Transverse colon (tissue), 4 donors: ENCODE measurements around the gene ZNF343. TPM values are rescaled to one million over a fixed set of nuclear protein-coding genes. Genes with fewer than 3 reads are reported as not detected.

ENCODE experiments used
- DNase-seq: peaks from one replicate; pipeline ENCODE4 v3.0.0-alpha.2; 2019
- H3K27ac ChIP-seq, 4 donors: fragments of 200-600 bp; sonication (generic); 2 replicates each; pipeline ENCODE4 v1.5.1; 2016 to 2018; ENCODE audit warnings: inconsistent platforms in 4 of 4
- H3K27me3 ChIP-seq: fragments of 200-600 bp; sonication (generic); 2 replicates; pipeline ENCODE4 v1.5.1; 2017; ENCODE audit warnings: inconsistent platforms
- H3K36me3 ChIP-seq, 4 donors: fragments of 200-600 bp; sonication (generic); 2 replicates each; pipeline ENCODE4 v1.5.1; 2017 to 2019; ENCODE audit warnings: inconsistent platforms in 4 of 4
- H3K4me1 ChIP-seq, 4 donors: fragments of 200-600 bp; sonication (generic); 2 replicates each; pipeline ENCODE4 v1.5.1; 2017 to 2020; ENCODE audit warnings: inconsistent platforms in 4 of 4
- H3K4me3 ChIP-seq, 4 donors: fragments of 200-600 bp; sonication (generic); 1 replicate in 1 of 4; 2 replicates in 3 of 4; pipeline versions ENCODE4 v1.5.1 to v1.6.1; 2017 to 2019; ENCODE audit warnings: inconsistent platforms in 4 of 4
- H3K9me3 ChIP-seq, 2 donors: fragments of 200-600 bp; sonication (generic); 2 replicates each; pipeline ENCODE4 v1.5.1; 2017 to 2019; ENCODE audit warnings: inconsistent platforms in 2 of 2
- CTCF ChIP-seq, 5 experiments: fragments of 200-600 bp in 3 of 5; fragments of 450-650 bp in 2 of 5; sonication (generic) in 3 of 5; IDR thresholded peaks; 1 replicate in 2 of 5; 2 replicates in 3 of 5; pipeline ENCODE4 v1.5.1; 2016 to 2017; ENCODE audit warnings: antibody characterized with exemption in 5 of 5, inconsistent platforms in 3 of 5, mild to moderate bottlenecking in 2 of 5, moderate library complexity in 1 of 5
- EP300 ChIP-seq: sonication (generic); formaldehyde crosslinking; IDR thresholded peaks from one replicate; pipeline ENCODE4 v1.6.1; 2017; ENCODE audit warnings: antibody characterized with exemption, low read depth
- POLR2A ChIP-seq: fragments of 450-650 bp; IDR thresholded peaks from one replicate; pipeline ENCODE4 v1.6.1; 2016; ENCODE audit warnings: antibody characterized with exemption, mild to moderate bottlenecking, moderate library complexity
- POLR2AphosphoS5 ChIP-seq, 3 donors: sonication (generic); formaldehyde crosslinking; IDR thresholded peaks; one replicate each; pipeline ENCODE4 v1.6.1; 2016; ENCODE audit warnings: antibody characterized with exemption in 3 of 3
- WGBS, 2 donors: methylation state at CpG; one replicate each; pipeline ENCODE4 v1.1.5; 2018; ENCODE audit warnings: low coverage in 1 of 2; 5-methylcytosine and 5-hydroxymethylcytosine counted together
- in situ Hi-C, 4 donors: fragments of 200-750 bp; cut with MboI; loops; one replicate each; pipeline versions ENCODE4 v1.15.0 to v1.15.1; 2017; ENCODE audit warnings: low sequenced_read_pairs in 3 of 4, low pct_ligation_motif_present in 1 of 4, low pct_unique_long_range_greater_than_20kb in 1 of 4
- intact Hi-C: fragments of 100-400 bp; cut with DNase I; formaldehyde crosslinking; loops from one replicate; pipeline ENCODE4 v1.15.1; 2023; ENCODE audit warnings: low total_unique reads
- small RNA-seq, 4 donors: library from RNA; depleted of rRNA; stranded (forward); fragments of <200 nt; gene quantifications; one replicate each; pipeline ENCODE3, GENCODE V24; 2016
- total RNA-seq, 4 donors: library from RNA; depleted of rRNA; stranded (reverse); fragments of >200 nt; gene quantifications; one replicate each; pipeline ENCODE4 v1.1.0, GENCODE V29; 2016

ZNF343 gene
- total RNA-seq, 4 donors from 2014 or later, result 2.4 to 9.8 (median 6.1) TPM

GRCh38 chr20:2449386-2449785 is 59.3 kb downstream of the ZNF343 start:
- H3K4me3 ChIP-seq, result no peak overlapping the region
- H3K4me1 ChIP-seq, result no peaks in the 10 kb centered on the region
- no peaks in the 10 kb centered on the region for H3K36me3 ChIP-seq
- 93 to 100% methylated on average over 1 of the region's 1 CpG for WGBS, 2 donors
- H3K27me3 ChIP-seq, result no peaks in the 10 kb centered on the region
- TF ChIP-seq POLR2A (no peak), POLR2AphosphoS5 (IDR thresholded peaks at IDR 0.05) (no peak), CTCF (IDR thresholded peaks at IDR 0.05) (no peak), EP300 (no peak)
- no peak overlapping the region for H3K27ac ChIP-seq
- no peaks in the 10 kb centered on the region for H3K9me3 ChIP-seq
- DNase-seq, result no peak
- intact Hi-C loops, result no loop called here
- in situ Hi-C loops, result no loop called here

- Histone ChIP-seq H3K4me1 (no peaks in the 10 kb centered on the region), H3K27me3 (no peaks in the 10 kb centered on the region), H3K36me3 (no peaks in the 10 kb centered on the region), H3K9me3 (no peaks in the 10 kb centered on the region), H3K27ac (no peak overlapping the region), H3K4me3 (no peak overlapping the region)
- WGBS, 2 donors, result 61% methylated on average over 4 of the region's 4 CpGs; no CpG with 5 or more reads in 1 of the 2 donors
- no peak for DNase-seq
- intact Hi-C loops, result no loop called here
- in situ Hi-C loops, result no loop called here
- TF ChIP-seq EP300, result no peak
- no peak for TF ChIP-seq POLR2A
- TF ChIP-seq CTCF (IDR thresholded peaks at IDR 0.05), result no peak
- no peak for TF ChIP-seq POLR2AphosphoS5 (IDR thresholded peaks at IDR 0.05)
Measured at GRCh38 chr20:2446845-2447244, 61.9 kb downstream of the ZNF343 start.

Small RNA genes within 50 kb of the gene (small RNA-seq; reads per million reads assigned to genes)
- 0 reads per million in 4 donors for gene RF00019

Other genes with a start within 250 kb of the ZNF343 start
- gene TGM3, start 212.9 kb downstream of the ZNF343 start, total RNA-seq, result under 1 TPM in 1 of 4 donors, not detected in 3; 0.14 TPM
- gene TGM6, start 128.0 kb downstream of the ZNF343 start, total RNA-seq, result under 1 TPM in 1 of 4 donors, not detected in 3; 0.14 TPM
- gene SNRPB, start 38.1 kb downstream of the ZNF343 start, total RNA-seq, result 100 to 1,000 TPM in 3 of 4 donors, 10 to 100 TPM in 1; 50.9 to 144 (median 125) TPM
- gene TMC2, start 27.7 kb upstream of the ZNF343 start, total RNA-seq, result not detected
- 100 to 1,000 TPM in 2 of 4 donors, 10 to 100 TPM in 2; 32.8 to 303 (median 126) TPM for gene NOP56, start 143.7 kb upstream of the ZNF343 start, total RNA-seq
- 100 to 1,000 TPM in 2 of 4 donors, 10 to 100 TPM in 2; 71.8 to 152 (median 106) TPM for gene IDH3B, start 155.3 kb upstream of the ZNF343 start, total RNA-seq
- gene EBF4, start 183.9 kb upstream of the ZNF343 start, total RNA-seq, result 100 to 1,000 TPM in 1 of 4 donors, 1 to 10 TPM in 3; 3.7 to 101 (median 5.4) TPM